PC-3 (cell line): ENCODE measurements around the gene COX7B. TPM values are rescaled to one million over a fixed set of nuclear protein-coding genes. Genes with fewer than 3 reads are reported as not detected.

Experiments
- ATAC-seq: fragments of 200-7000 bp; cut with Tn5 transposase; 2 replicates; pipeline ENCODE4 v1.9.1; 2020; ENCODE audit warnings: mild to moderate bottlenecking, moderate library complexity
- BruUV-seq: library from RNA; stranded (reverse); fragments of 400-500 nt; replicated peaks from 2 replicates; lab custom pipeline; 2021; lab: Mats Ljungman, UMichigan
- CTCF ChIA-PET: fragments of 300-600 bp; sonication (Branson Sonifier 250); formaldehyde crosslinking; loops from one replicate; lab custom pipeline; 2022; ENCODE audit warnings: antibody characterized with exemption; lab: Charles Lee
- POLR2A ChIA-PET: fragments of 300-600 bp; sonication (Branson Sonifier 250); formaldehyde crosslinking; loops from one replicate; lab custom pipeline; 2022; ENCODE audit warnings: antibody characterized with exemption; ENCODE audit not compliant: unreplicated experiment; lab: Charles Lee
- DNase-seq: peaks from one replicate; pipeline ENCODE4 v3.0.0-alpha.2; 2015
- H2AFZ ChIP-seq: fragments of 300-600 bp; sonication (generic); 2 replicates; pipeline ENCODE4 v1.6.0; 2016; ENCODE audit warnings: antibody characterized with exemption, low read length
- H3F3A ChIP-seq: fragments of 300-600 bp; sonication (generic); one replicate; pipeline ENCODE4 v1.6.0; 2017; ENCODE audit warnings: antibody characterized with exemption, low read length, control low read depth, mild to moderate bottlenecking; ENCODE audit not compliant: unreplicated experiment
- H3K27ac ChIP-seq: fragments of 300-600 bp; sonication (generic); 2 replicates; pipeline ENCODE4 v1.5.1; 2016; ENCODE audit warnings: mild to moderate bottlenecking, low read length
- H3K27me3 ChIP-seq: fragments of 300-600 bp; sonication (generic); 2 replicates; pipeline ENCODE4 v1.6.1; 2016; ENCODE audit warnings: low read length, mixed read lengths
- H3K36me3 ChIP-seq: fragments of 300-600 bp; sonication (generic); 2 replicates; pipeline ENCODE4 v1.6.1; 2016; ENCODE audit warnings: low read depth, mixed run types, low read length, mixed read lengths
- H3K4me1 ChIP-seq: fragments of 300-600 bp; sonication (generic); 2 replicates; pipeline ENCODE4 v1.5.1; 2016; ENCODE audit warnings: low read length; ENCODE audit not compliant: insufficient read depth
- H3K4me2 ChIP-seq: fragments of 300-600 bp; sonication (generic); 2 replicates; pipeline ENCODE4 v1.6.0; 2016; ENCODE audit warnings: low read length
- H3K4me3 ChIP-seq: fragments of 300-600 bp; sonication (generic); 2 replicates; pipeline ENCODE4 v1.5.1; 2016; ENCODE audit warnings: mild to moderate bottlenecking, low read length, mixed read lengths
- H3K79me2 ChIP-seq: fragments of 300-600 bp; sonication (generic); 2 replicates; pipeline ENCODE4 v1.6.1; 2017; ENCODE audit warnings: low read length, mixed read lengths
- H3K9ac ChIP-seq: fragments of 300-600 bp; sonication (generic); 2 replicates; pipeline ENCODE4 v1.6.0; 2016; ENCODE audit warnings: mild to moderate bottlenecking, low read length
- H3K9me2 ChIP-seq: fragments of 300-600 bp; sonication (generic); replicated peaks from 2 replicates; pipeline ENCODE4 v1.6.1; 2016; ENCODE audit warnings: mixed run types, low read length, mixed read lengths
- H3K9me3 ChIP-seq: fragments of 300-600 bp; sonication (generic); 2 replicates; pipeline ENCODE4 v1.6.1; 2016; ENCODE audit warnings: low read length, mixed read lengths
- H4K20me1 ChIP-seq: fragments of 300-600 bp; sonication (generic); 2 replicates; pipeline ENCODE4 v1.6.1; 2016; ENCODE audit warnings: low read length, mixed read lengths
- EZH2 ChIP-seq: fragments of 300-600 bp; sonication (generic); IDR thresholded peaks from one replicate; pipeline ENCODE4 v1.6.1; 2017; ENCODE audit warnings: antibody characterized with exemption, mild to moderate bottlenecking, low read length; ENCODE audit not compliant: unreplicated experiment
- EZH2phosphoT487 ChIP-seq: fragments of 300-600 bp; sonication (generic); IDR thresholded peaks from 2 replicates; pipeline ENCODE4 v1.6.1; 2018; ENCODE audit warnings: mild to moderate bottlenecking, antibody characterized with exemption, low read length, borderline replicate concordance
- intact Hi-C: fragments of 100-400 bp; cut with micrococcal nuclease; formaldehyde crosslinking; loops from 2 replicates; pipeline ENCODE4 v1.9.0; 2023
- total RNA-seq: library from RNA; depleted of rRNA; stranded (reverse); fragments of >200 nt; gene quantifications from 2 replicates; pipeline ENCODE4 v1.2.3, GENCODE V29; 2014
- TF ChIP-seq, protein P1 (sequence below): fragments of 300-600 bp; sonication (generic); conservative IDR thresholded peaks from 2 replicates; pipeline ENCODE4 v1.5.1; 2017; ENCODE audit warnings: antibody characterized with exemption, low read depth, mild to moderate bottlenecking, low read length

Gene COX7B
- total RNA-seq, 1 experiment from 2014 or later: 852 TPM

DNA sequence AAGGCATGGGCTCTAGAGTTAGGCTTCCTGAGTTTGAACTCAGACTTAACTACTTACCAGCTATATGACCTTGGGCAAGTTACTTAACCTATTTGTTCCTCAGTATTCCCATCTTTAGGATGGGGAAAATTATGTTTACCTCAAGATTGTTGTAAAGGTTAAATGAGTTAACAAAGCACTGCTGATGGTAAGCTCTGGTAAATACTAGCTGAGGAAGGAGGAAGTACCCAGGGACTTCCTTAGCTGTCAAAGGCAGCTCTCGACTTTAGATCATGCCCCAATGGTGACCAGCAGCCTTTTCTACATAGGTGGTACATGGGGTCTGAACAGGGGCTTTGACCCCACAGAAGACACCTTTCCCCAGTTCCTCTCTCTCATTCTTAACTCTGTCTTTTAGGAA lies 31.3 kb downstream of the COX7B start:
- Histone ChIP-seq H3K27ac (no peak overlapping the region), H3K79me2 (no peaks in the 10 kb centered on the region), H3K4me1 (no peaks in the 10 kb centered on the region), H3K27me3 (no peaks in the 10 kb centered on the region), H3K9me3 (no peaks in the 10 kb centered on the region), H4K20me1 (no peaks in the 10 kb centered on the region), H3K36me3 (no peaks in the 10 kb centered on the region), H3K9ac (no peak overlapping the region), H3F3A (no peaks in the 10 kb centered on the region), H3K4me2 (no peak overlapping the region), H3K4me3 (no peak overlapping the region), H3K9me2 (no peaks in the 10 kb centered on the region), H2AFZ (no peak overlapping the region)
- ATAC-seq: no peak
- ChIA-PET CTCF (no interaction called here), POLR2A (no interaction called here)
- BruUV-seq: no TSS peak
- TF ChIP-seq EZH2 (no peak), EZH2phosphoT487 (no peak)
- TF ChIP-seq, protein P1, sequence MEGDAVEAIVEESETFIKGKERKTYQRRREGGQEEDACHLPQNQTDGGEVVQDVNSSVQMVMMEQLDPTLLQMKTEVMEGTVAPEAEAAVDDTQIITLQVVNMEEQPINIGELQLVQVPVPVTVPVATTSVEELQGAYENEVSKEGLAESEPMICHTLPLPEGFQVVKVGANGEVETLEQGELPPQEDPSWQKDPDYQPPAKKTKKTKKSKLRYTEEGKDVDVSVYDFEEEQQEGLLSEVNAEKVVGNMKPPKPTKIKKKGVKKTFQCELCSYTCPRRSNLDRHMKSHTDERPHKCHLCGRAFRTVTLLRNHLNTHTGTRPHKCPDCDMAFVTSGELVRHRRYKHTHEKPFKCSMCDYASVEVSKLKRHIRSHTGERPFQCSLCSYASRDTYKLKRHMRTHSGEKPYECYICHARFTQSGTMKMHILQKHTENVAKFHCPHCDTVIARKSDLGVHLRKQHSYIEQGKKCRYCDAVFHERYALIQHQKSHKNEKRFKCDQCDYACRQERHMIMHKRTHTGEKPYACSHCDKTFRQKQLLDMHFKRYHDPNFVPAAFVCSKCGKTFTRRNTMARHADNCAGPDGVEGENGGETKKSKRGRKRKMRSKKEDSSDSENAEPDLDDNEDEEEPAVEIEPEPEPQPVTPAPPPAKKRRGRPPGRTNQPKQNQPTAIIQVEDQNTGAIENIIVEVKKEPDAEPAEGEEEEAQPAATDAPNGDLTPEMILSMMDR: no peak
- intact Hi-C loops: no loop called here
- no peak for DNase-seq

DNA sequence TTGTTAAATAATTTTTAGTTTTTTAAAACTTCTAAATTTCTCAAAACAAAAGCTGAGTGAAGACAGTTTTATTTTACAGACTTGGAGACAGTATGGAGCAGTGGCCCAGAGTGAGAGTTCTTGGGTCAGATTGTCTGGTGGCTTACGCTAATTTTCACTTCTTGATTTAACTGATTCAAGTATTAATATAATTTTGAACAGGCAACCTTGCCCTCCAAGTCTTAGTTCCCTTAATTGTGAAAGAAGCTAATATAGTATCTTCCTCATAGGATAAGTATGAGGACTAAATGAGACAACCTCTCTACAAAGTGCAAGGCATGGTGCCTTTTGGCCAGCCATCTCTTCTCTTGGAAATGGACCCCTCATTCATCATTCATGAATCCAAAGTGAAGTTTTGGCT lies 36.6 kb downstream of the COX7B start:
- BruUV-seq: no TSS peak
- Histone ChIP-seq H3K4me2 (no peak overlapping the region), H3K4me1 (peaks cover 22% of the 10 kb centered on the region), H2AFZ (no peak overlapping the region), H3K36me3 (no peaks in the 10 kb centered on the region), H3K4me3 (no peak overlapping the region), H3K9ac (no peak overlapping the region), H4K20me1 (no peaks in the 10 kb centered on the region), H3K9me3 (no peaks in the 10 kb centered on the region), H3K27ac (no peak overlapping the region), H3F3A (peaks cover 6% of the 10 kb centered on the region), H3K27me3 (no peaks in the 10 kb centered on the region), H3K79me2 (no peaks in the 10 kb centered on the region), H3K9me2 (no peaks in the 10 kb centered on the region)
- ATAC-seq (no peak), DNase-seq (no peak)
- ChIA-PET CTCF (no interaction called here), POLR2A (no interaction called here)
- TF ChIP-seq EZH2phosphoT487: no peak
- TF ChIP-seq EZH2: no peak
- TF ChIP-seq, protein P1: no peak
- intact Hi-C loops: loop anchor here (2.0 kb wide), 2 partner anchors 17 to 25 kb away; partner anchors contain the start of gene ATP7A

DNA sequence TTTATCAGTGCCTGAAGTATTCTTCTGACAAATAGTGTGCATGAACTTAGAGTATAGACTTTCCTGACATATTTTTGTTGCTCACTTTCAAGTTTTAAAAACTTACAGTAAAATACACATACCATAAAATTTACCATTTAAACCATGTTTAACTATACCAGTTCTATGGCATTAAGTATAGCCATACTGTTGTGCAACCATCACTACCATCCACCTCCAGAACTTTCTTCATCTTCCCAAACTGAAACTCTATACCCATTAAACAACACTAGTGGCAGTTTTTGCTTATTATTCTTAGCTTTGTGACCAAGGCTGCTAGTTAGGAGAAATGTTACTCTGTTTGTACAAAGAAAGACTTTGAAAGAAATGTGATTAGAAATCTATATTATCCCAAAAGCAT lies 37.0 kb downstream of the COX7B start:
- no peaks in the 10 kb centered on the region for H3K79me2 ChIP-seq
- BruUV-seq: no TSS peak
- intact Hi-C loops: loop anchor here (2.0 kb wide), 2 partner anchors 17 to 25 kb away; partner anchors contain the start of gene ATP7A
- H4K20me1 ChIP-seq: no peaks in the 10 kb centered on the region
- peaks cover 22% of the 10 kb centered on the region for H3K4me1 ChIP-seq
- ChIA-PET POLR2A (no interaction called here), CTCF (no interaction called here)
- no peaks in the 10 kb centered on the region for H3K36me3 ChIP-seq
- H2AFZ ChIP-seq: no peak overlapping the region
- no peaks in the 10 kb centered on the region for H3K9me3 ChIP-seq
- ATAC-seq: no peak
- peak overlapping the region; percentile 68 for H3K4me2 ChIP-seq
- no peak for DNase-seq
- no peak overlapping the region for H3K9ac ChIP-seq
- TF ChIP-seq EZH2 (no peak), EZH2phosphoT487 (no peak)
- TF ChIP-seq, protein P1: no peak
- peak overlapping the region; percentile 72 for H3K27ac ChIP-seq
- no peak overlapping the region for H3K4me3 ChIP-seq
- H3K9me2 ChIP-seq: no peaks in the 10 kb centered on the region
- H3K27me3 ChIP-seq: no peaks in the 10 kb centered on the region
- H3F3A ChIP-seq: peaks cover 6% of the 10 kb centered on the region
